Activated naive CD4-positive, alpha-beta T cell (primary cell): ENCODE measurements around the gene MEDAG.
"Not testable (repeated sequence)": the region's sequence is repeated elsewhere in the genome, so short reads cannot be mapped to it uniquely, and the experiment has no call there.

ENCODE experiments used
- DNase-seq, 4 experiments: peaks; one replicate each; lab custom pipeline; 2025; lab: John Stamatoyannopoulos, UW

MEDAG gene

GRCh38 chr13:30907121-30907861 is 1.2 kb downstream of the MEDAG start:
- no peak for DNase-seq

GRCh38 chr13:30908416-30908980 is 2.4 kb downstream of the MEDAG start:
- no peak for DNase-seq

GRCh38 chr13:30910676-30911075 is 4.6 kb downstream of the MEDAG start:
- DNase-seq = no peak

- DNase-seq = no peak
Observed at GRCh38 chr13:30915691-30916541, 9.8 kb downstream of the MEDAG start.

- no peak for DNase-seq
Observed at GRCh38 chr13:30916991-30917390, 10.9 kb downstream of the MEDAG start.

- no peak for DNase-seq
Observed at GRCh38 chr13:30918662-30919405, 12.8 kb downstream of the MEDAG start.

GRCh38 chr13:30920162-30920909 is 14.3 kb downstream of the MEDAG start:
- DNase-seq = no peak

GRCh38 chr13:30923418-30923817 is 17.3 kb downstream of the MEDAG start:
- DNase-seq = no peak

- no peak for DNase-seq
Observed at GRCh38 chr13:30924721-30925120, 18.6 kb downstream of the MEDAG start.

- no peak for DNase-seq
Observed at GRCh38 chr13:30925429-30925828, 19.4 kb downstream of the MEDAG start.

GRCh38 chr13:30926781-30927180 is 20.7 kb downstream of the MEDAG start:
- no peak for DNase-seq

- not testable (repeated sequence) for DNase-seq
Observed at GRCh38 chr13:30927188-30927587, 21.1 kb downstream of the MEDAG start.

- no peak for DNase-seq
Observed at GRCh38 chr13:30927595-30927994, 21.5 kb downstream of the MEDAG start.

GRCh38 chr13:30928978-30929377 is 22.9 kb downstream of the MEDAG start:
- DNase-seq = no peak

GRCh38 chr13:30932481-30933353 is 26.6 kb downstream of the MEDAG start, which contains the start of gene TEX26:
Gene TEX26 (plus strand): TSS chr13:30932656. CDS start chr13:30932716, 60 bp downstream.
- DNase-seq = no peak

GRCh38 chr13:30933354-30933670 is 27.2 kb downstream of the MEDAG start:
- DNase-seq = no peak

- DNase-seq = no peak
Observed at GRCh38 chr13:30934381-30934780, 28.3 kb downstream of the MEDAG start.

- DNase-seq = no peak
Observed at GRCh38 chr13:30934803-30935202, 28.7 kb downstream of the MEDAG start.

GRCh38 chr13:30936971-30937370 is 30.9 kb downstream of the MEDAG start:
- no peak for DNase-seq

- no peak for DNase-seq
Observed at GRCh38 chr13:30943881-30944280, 37.8 kb downstream of the MEDAG start.
